ENCODE results near the gene OR1J2. TPM values are rescaled to one million over a fixed set of nuclear protein-coding genes. Genes with fewer than 3 reads are reported as not detected.
"Not testable (repeated sequence)": the region's sequence is repeated elsewhere in the genome, so short reads cannot be mapped to it uniquely, and the experiment has no call there.

Gene OR1J2, protein sequence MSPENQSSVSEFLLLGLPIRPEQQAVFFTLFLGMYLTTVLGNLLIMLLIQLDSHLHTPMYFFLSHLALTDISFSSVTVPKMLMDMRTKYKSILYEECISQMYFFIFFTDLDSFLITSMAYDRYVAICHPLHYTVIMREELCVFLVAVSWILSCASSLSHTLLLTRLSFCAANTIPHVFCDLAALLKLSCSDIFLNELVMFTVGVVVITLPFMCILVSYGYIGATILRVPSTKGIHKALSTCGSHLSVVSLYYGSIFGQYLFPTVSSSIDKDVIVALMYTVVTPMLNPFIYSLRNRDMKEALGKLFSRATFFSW
- total RNA-seq, result not detected

GRCh38 chr9:122510502-122510901 lies at the start of gene OR1J2:
TSS of gene OR1J2 (plus strand) at chr9:122510802. CDS start at chr9:122510802, 0 bp downstream.
- ATAC-seq, result no peak

DNA sequence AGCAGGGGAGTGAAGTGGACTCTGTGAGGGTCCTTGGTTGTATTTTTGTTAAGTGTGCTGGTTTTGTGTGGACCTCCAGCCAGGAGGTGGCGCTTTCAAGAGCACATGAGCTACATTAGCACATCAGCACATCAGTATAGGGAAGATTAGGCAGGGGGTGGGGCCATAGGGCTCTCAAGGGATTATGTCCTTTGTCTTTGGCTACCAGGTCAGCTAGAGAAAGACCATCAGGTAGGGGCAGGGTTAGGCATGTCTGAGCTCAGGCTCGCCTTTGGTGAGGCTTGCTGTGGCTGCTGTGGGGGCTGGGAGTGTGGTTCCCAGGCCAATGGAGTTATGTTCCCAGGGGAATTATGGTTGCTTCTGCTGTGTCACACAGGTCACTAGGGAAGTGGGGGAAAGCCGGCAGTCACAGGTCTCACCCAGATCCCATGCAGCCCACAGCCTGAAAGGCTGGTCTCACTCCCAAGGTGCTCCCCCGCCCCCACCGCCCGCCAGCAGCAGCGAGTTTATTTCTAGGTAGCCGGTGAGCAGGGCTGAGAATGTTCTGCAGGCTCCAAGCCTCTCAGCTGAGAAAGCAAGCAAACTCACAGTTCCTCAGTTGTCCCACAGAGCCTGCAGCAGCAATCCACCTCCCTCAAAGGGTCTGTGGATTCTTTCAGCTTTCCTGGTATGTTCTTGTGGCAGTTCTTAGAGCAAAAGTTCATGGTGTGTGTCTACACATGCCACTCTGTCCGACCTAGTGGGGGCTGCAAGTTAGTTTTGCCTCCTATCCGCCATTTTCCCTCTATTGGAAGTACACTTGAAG lies 46.6 kb upstream of the OR1J2 start:
- no peak for ATAC-seq
- no peak for DNase-seq (ENCODE audit: low spot score)

More at GRCh38 chr9:122510502-122510901, at the start of gene OR1J2:
- DNase-seq (ENCODE audit: low spot score), result no peak

- peak; percentile 82 for DNase-seq (ENCODE audit: low spot score)
- ATAC-seq, result peak; percentile 99
Observed at GRCh38 chr9:122464633-122465567, 45.7 kb upstream of the OR1J2 start.

DNA sequence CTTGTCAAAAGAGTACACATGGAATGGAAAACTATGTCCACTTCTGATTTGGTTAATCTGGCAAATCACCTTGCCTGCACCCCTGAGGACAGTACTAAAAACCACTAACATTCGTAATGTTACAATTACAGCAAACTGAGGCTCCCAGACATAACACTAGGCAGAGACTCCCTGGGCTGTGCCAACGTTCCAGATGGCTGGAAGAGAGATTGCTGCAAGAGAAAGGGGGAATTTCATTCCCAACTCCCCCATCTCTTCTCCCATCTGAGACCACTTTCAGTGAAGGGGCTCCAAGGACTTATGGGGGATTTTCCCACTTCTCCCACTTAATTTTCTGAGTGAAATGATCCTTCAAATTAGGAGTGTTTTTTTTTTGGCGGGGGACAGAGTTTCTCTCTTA lies 44.1 kb upstream of the OR1J2 start:
- no peak for DNase-seq (ENCODE audit: low spot score)
- no peak for ATAC-seq

GRCh38 chr9:122468735-122469134 lies 41.9 kb upstream of the OR1J2 start:
- ATAC-seq (no peak), DNase-seq (ENCODE audit: low spot score) (no peak)

- ATAC-seq, result no peak
- no peak for DNase-seq (ENCODE audit: low spot score)
Observed at GRCh38 chr9:122474561-122474960, 36.0 kb upstream of the OR1J2 start.

DNA sequence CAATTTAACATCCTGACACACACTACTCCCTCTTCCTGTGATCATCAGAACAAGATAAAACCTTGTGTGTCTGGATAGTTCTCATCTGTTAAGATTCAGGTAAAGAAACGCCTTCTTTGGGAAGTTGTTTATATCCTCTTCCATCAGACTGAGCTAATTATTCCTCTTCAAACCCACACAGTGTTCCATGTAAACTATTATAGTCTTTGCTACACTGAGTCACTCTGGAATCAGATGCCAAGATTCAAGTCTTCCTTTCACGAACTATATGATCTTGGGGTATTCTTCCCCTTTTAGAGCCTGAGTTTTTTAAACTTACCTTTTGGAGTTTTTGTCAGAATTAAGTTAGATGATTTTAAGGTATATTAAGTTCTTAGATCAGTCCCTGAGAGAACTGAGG lies 34.9 kb upstream of the OR1J2 start:
- ATAC-seq, result no peak
- no peak for DNase-seq (ENCODE audit: low spot score)

GRCh38 chr9:122477346-122477745 lies 33.3 kb upstream of the OR1J2 start:
- ATAC-seq (no peak), DNase-seq (ENCODE audit: low spot score) (no peak)

- DNase-seq (ENCODE audit: low spot score), result no peak
- ATAC-seq, result no peak
Observed at GRCh38 chr9:122477826-122478225, 32.8 kb upstream of the OR1J2 start, which contains the start of gene OR1J1. TSS of gene OR1J1 (minus strand) at chr9:122477926. CDS start at chr9:122477926, 0 bp downstream.

GRCh38 chr9:122479062-122479461 lies 31.5 kb upstream of the OR1J2 start:
- no peak for ATAC-seq
- no peak for DNase-seq (ENCODE audit: low spot score)

- ATAC-seq, result peak; percentile 93
- DNase-seq (ENCODE audit: low spot score), result no peak
Observed at GRCh38 chr9:122498883-122499288, 11.7 kb upstream of the OR1J2 start.

GRCh38 chr9:122506964-122507363 lies 3.6 kb upstream of the OR1J2 start:
- ATAC-seq, result no peak

DNA sequence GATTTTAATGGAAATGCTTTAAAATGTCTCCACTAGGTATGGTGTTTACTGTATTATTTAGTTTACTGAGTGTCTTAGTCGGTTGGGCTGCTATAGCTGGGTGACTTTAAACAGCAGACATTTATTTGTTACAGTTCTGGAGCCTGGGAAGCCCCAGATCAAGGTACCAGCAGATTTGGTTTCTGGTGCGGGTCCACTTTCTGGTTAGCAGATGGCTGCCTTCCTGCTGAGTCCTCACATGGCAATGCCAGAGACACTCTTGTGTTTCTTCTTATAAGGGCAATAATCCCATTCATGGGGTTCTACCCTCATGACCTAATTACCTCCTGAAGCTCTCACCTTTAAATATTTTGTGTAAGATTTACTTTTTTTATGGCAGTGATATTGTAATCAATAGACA lies 7.6 kb downstream of the OR1J2 start:
- DNase-seq (ENCODE audit: low spot score), result no peak
- ATAC-seq, result no peak

More at GRCh38 chr9:122506964-122507363, 3.6 kb upstream of the OR1J2 start:
- DNase-seq (ENCODE audit: low spot score), result no peak

GRCh38 chr9:122518841-122519240 lies 8.2 kb downstream of the OR1J2 start, which contains the start of gene OR1J4:
TSS of gene OR1J4 (plus strand) at chr9:122519141. CDS start at chr9:122519141, 0 bp downstream.
- ATAC-seq (no peak), DNase-seq (ENCODE audit: low spot score) (no peak)

GRCh38 chr9:122519376-122519775 lies 8.8 kb downstream of the OR1J2 start:
- ATAC-seq, result no peak
- DNase-seq (ENCODE audit: low spot score), result no peak

- DNase-seq (ENCODE audit: low spot score) (no peak), ATAC-seq (no peak)
Observed at GRCh38 chr9:122526602-122527001, 16.0 kb downstream of the OR1J2 start.

- DNase-seq (ENCODE audit: low spot score) (no peak), ATAC-seq (no peak)
Observed at GRCh38 chr9:122527193-122527592, 16.6 kb downstream of the OR1J2 start, which contains the start of gene OR1N1. TSS of gene OR1N1 (minus strand) at chr9:122527293. CDS start at chr9:122527293, 0 bp downstream.

GRCh38 chr9:122531157-122531556 lies 20.6 kb downstream of the OR1J2 start:
- ATAC-seq, result not testable (repeated sequence)

GRCh38 chr9:122536134-122536533 lies 25.5 kb downstream of the OR1J2 start:
- DNase-seq (ENCODE audit: low spot score) (no peak), ATAC-seq (no peak)

More at GRCh38 chr9:122531157-122531556, 20.6 kb downstream of the OR1J2 start:
- DNase-seq (ENCODE audit: low spot score), result not testable (repeated sequence)

- not testable (repeated sequence) for DNase-seq (ENCODE audit: low spot score); ATAC-seq
Observed at GRCh38 chr9:122537066-122537465, 26.5 kb downstream of the OR1J2 start.

Data from left lobe of liver (tissue), 2 donors.